ENCODE data around the gene SEMA4G. TPM values are rescaled to one million over a fixed set of nuclear protein-coding genes. Genes with fewer than 3 reads are reported as not detected.

Gene SEMA4G
- total and polyA plus RNA-seq, 2 of the 13 experiments (the other 11 are each of a cell fraction or from before 2014, with no cell fraction given): 46.2 to 207 TPM

- TF ChIP-seq ZNF567 (CRISPR knock-in tag; IDR thresholded peaks at IDR 0.05; ENCODE audit: borderline replicate concordance) (no peak), ZNF572 (CRISPR knock-in tag; IDR thresholded peaks at IDR 0.05) (peak; percentile 84), ZNF12 (CRISPR knock-in tag; IDR thresholded peaks at IDR 0.05) (no peak), FOXM1 (CRISPR knock-in tag; IDR thresholded peaks at IDR 0.05) (no peak), YEATS2 (CRISPR knock-in tag; IDR thresholded peaks at IDR 0.05; ENCODE audit: borderline replicate concordance) (no peak), TIGD3 (CRISPR knock-in tag; IDR thresholded peaks at IDR 0.05; ENCODE audit: borderline replicate concordance) (peak; percentile 48; the same call in 1 of the 2 replicates), ZNF879 (CRISPR knock-in tag; IDR thresholded peaks at IDR 0.05) (peak; percentile 93), ZGPAT (CRISPR knock-in tag; IDR thresholded peaks at IDR 0.05) (no peak; the same call in 1 of the 2 replicates), ZNF547 (CRISPR knock-in tag; IDR thresholded peaks at IDR 0.05) (no peak; the same call in 1 of the 2 replicates), MIER2 (CRISPR knock-in tag; IDR thresholded peaks at IDR 0.05) (no peak), HNF1B (CRISPR knock-in tag; IDR thresholded peaks at IDR 0.05) (peak; percentile 51), TMF1 (CRISPR knock-in tag; IDR thresholded peaks at IDR 0.05; ENCODE audit: low read depth) (peak; percentile 65; the same call in 1 of the 2 replicates), RCOR2 (CRISPR knock-in tag; IDR thresholded peaks at IDR 0.05) (no peak), ZMYM2 (CRISPR knock-in tag; IDR thresholded peaks at IDR 0.05) (no peak), HHEX (CRISPR knock-in tag; IDR thresholded peaks at IDR 0.05) (no peak), SRF (IDR thresholded peaks at IDR 0.05; ENCODE audit: low read depth, low read length) (no peak), ZNF660 (CRISPR knock-in tag; IDR thresholded peaks at IDR 0.05; ENCODE audit: borderline replicate concordance, low read depth) (no peak), ZKSCAN5 (CRISPR knock-in tag; IDR thresholded peaks at IDR 0.05) (no peak), ZBTB10 (CRISPR knock-in tag; IDR thresholded peaks at IDR 0.05; ENCODE audit: borderline replicate concordance) (peak; percentile 73; the same call in 1 of the 2 replicates), ELF3 (CRISPR knock-in tag; IDR thresholded peaks at IDR 0.05) (0 out of 2 replicates have a peak, but pooled peaks have one; percentile 12), MAZ (IDR thresholded peaks at IDR 0.05; ENCODE audit: borderline replicate concordance, low read depth, low read length) (peak; percentile 78; the same call in 1 of the 2 replicates), MAZ (CRISPR knock-in tag; IDR thresholded peaks at IDR 0.05; ENCODE audit: low read depth) (peak; percentile 86), POLR2AphosphoS2 (IDR thresholded peaks at IDR 0.05; ENCODE audit: low read depth, low read length) (no peak), PHF21A (CRISPR knock-in tag; IDR thresholded peaks at IDR 0.05) (0 out of 2 replicates have a peak, but pooled peaks have one; percentile 35)
These were observed at the start of gene SEMA4G (continued) for GRCh38 chr10:100969187-100970075.
